K562 (cell line): ENCODE results near the gene KHSRP. TPM values are rescaled to one million over a fixed set of nuclear protein-coding genes. Genes with fewer than 3 reads are reported as not detected.

ENCODE experiments used
- BACH1 ChIP-seq: fragments of 200-800 bp; sonication (Bioruptor generic); IDR thresholded peaks from 2 replicates; pipeline ENCODE4 v1.6.1; 2016; ENCODE audit warnings: missing genetic modification characterization, missing compliant biosample characterization
- BDP1 ChIP-seq: IDR thresholded peaks from 3 replicates; pipeline ENCODE4 v1.6.1; 2011; ENCODE audit not compliant: insufficient read length, insufficient read depth
- CBX2 ChIP-seq: fragments of 200-600 bp; sonication (generic); IDR thresholded peaks from one replicate; pipeline ENCODE4 v1.6.1; 2012; ENCODE audit warnings: mild to moderate bottlenecking, low read length, inconsistent platforms; ENCODE audit not compliant: insufficient read depth, poor library complexity, severe bottlenecking
- CC2D1A ChIP-seq: fragments of 450-650 bp; IDR thresholded peaks from 2 replicates; pipeline ENCODE4 v1.6.1; 2017; ENCODE audit warnings: mild to moderate bottlenecking
- CREBBP ChIP-seq: IDR thresholded peaks from one replicate; pipeline ENCODE4 v1.6.1; 2012; ENCODE audit warnings: low read depth, mild to moderate bottlenecking, control low read depth, inconsistent platforms, low read length
- DMBX1 ChIP-seq: fragments of 250-450 bp; sonication (Bioruptor Pico); IDR thresholded peaks from 2 replicates; pipeline ENCODE4 v1.8.0; 2022; ENCODE audit warnings: inconsistent platforms, mild to moderate bottlenecking, moderate library complexity, borderline replicate concordance
- ESRRB ChIP-seq: fragments of 250-450 bp; sonication (Bioruptor Pico); IDR thresholded peaks from 2 replicates; pipeline ENCODE4 v1.5.0; 2020; ENCODE audit warnings: mild to moderate bottlenecking, moderate library complexity, borderline replicate concordance
- NBN ChIP-seq: fragments of 450-650 bp; IDR thresholded peaks from 2 replicates; pipeline ENCODE4 v1.6.1; 2016; ENCODE audit warnings: low read depth, mild to moderate bottlenecking
- NONO ChIP-seq, 2 experiments: fragments of 200-400 bp in 1 of 2; fragments of 450-650 bp in 1 of 2; formaldehyde crosslinking in 1 of 2; IDR thresholded peaks; 2 replicates each; pipeline ENCODE4 v1.6.1; 2017; ENCODE audit warnings: low read depth in 2 of 2, mild to moderate bottlenecking in 2 of 2, moderate library complexity in 2 of 2, low read length in 1 of 2
- NUFIP1 ChIP-seq: fragments of 450-650 bp; IDR thresholded peaks from 2 replicates; pipeline ENCODE4 v1.6.1; 2018; ENCODE audit not compliant: partially characterized antibody
- PHB ChIP-seq: fragments of 250-450 bp; sonication (Bioruptor Pico); IDR thresholded peaks from 2 replicates; pipeline ENCODE4 v1.5.0; 2021
- PHF20 ChIP-seq: fragments of 450-650 bp; IDR thresholded peaks from 2 replicates; pipeline ENCODE4 v1.6.1; 2018; ENCODE audit not compliant: partially characterized antibody
- ZNF174 ChIP-seq: fragments of 250-450 bp; sonication (Bioruptor Pico); IDR thresholded peaks from 2 replicates; pipeline ENCODE4 v1.4.0; 2020; ENCODE audit warnings: mild to moderate bottlenecking
- ZNF586 ChIP-seq: fragments of 450-650 bp; formaldehyde crosslinking; conservative IDR thresholded peaks from 2 replicates; pipeline ENCODE4 v1.4.0; 2020; ENCODE audit warnings: mild to moderate bottlenecking, moderate library complexity
- polyA plus RNA-seq, 8 experiments: library from polyadenylated mRNA; depleted of rRNA in 4 of 8; stranded (reverse) in 5 of 8; unstranded in 3 of 8; fragments of >200 nt; fragmentation: Nextera tagmentation in 2 of 8; fragmentation: Illumina TruSeq in 1 of 8; extraction: Ambion mirVana in 2 of 8; extraction: Trizol in 1 of 8; gene quantifications; 2 replicates each; pipeline versions ENCODE4 v1.2.1 to v1.2.3, GENCODE V29; 2011 to 2014; ENCODE audit warnings: inconsistent platforms in 1 of 8, missing spikeins in 1 of 8
- total RNA-seq, 7 experiments: library from RNA; depleted of rRNA in 6 of 7; stranded (reverse); fragments of >200 nt in 6 of 7; fragmentation: Illumina TruSeq in 2 of 7; extraction: Trizol in 2 of 7; gene quantifications; 2 replicates each; pipeline versions ENCODE4 v1.2.1 to v1.2.3, GENCODE V29; 2011 to 2021; ENCODE audit warnings: low replicate concordance in 1 of 7
- TF ChIP-seq, protein P1 (sequence below): fragments of 450-650 bp; IDR thresholded peaks from 2 replicates; pipeline ENCODE4 v1.6.1; 2016; ENCODE audit warnings: mild to moderate bottlenecking, moderate library complexity
- TF ChIP-seq, protein P2 (sequence below): sonication (generic); formaldehyde crosslinking; IDR thresholded peaks from 2 replicates; pipeline ENCODE4 v1.8.0; 2022; ENCODE audit warnings: mild to moderate bottlenecking, missing genetic modification reagents, borderline replicate concordance

KHSRP gene
- total and polyA plus RNA-seq, 9 of the 15 experiments (the other 6 are each of a cell fraction or from before 2014, with no cell fraction given): 4.2 to 564 (median 139) TPM

DNA sequence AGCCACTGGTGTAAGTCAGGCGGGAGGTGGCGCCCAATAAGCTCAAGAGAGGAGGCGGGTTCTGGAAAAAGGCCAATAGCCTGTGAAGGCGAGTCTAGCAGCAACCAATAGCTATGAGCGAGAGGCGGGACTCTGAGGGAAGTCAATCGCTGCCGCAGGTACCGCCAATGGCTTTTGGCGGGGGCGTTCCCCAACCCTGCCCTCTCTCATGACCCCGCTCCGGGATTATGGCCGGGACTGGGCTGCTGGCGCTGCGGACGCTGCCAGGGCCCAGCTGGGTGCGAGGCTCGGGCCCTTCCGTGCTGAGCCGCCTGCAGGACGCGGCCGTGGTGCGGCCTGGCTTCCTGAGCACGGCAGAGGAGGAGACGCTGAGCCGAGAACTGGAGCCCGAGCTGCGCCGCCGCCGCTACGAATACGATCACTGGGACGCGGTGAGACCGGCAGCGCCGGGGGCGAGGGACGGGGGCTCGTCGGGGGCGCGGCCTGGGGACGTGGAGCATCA, 52.0 kb downstream of the KHSRP start, which contains the start of gene ALKBH7 (continued):
- TF ChIP-seq, protein P1, sequence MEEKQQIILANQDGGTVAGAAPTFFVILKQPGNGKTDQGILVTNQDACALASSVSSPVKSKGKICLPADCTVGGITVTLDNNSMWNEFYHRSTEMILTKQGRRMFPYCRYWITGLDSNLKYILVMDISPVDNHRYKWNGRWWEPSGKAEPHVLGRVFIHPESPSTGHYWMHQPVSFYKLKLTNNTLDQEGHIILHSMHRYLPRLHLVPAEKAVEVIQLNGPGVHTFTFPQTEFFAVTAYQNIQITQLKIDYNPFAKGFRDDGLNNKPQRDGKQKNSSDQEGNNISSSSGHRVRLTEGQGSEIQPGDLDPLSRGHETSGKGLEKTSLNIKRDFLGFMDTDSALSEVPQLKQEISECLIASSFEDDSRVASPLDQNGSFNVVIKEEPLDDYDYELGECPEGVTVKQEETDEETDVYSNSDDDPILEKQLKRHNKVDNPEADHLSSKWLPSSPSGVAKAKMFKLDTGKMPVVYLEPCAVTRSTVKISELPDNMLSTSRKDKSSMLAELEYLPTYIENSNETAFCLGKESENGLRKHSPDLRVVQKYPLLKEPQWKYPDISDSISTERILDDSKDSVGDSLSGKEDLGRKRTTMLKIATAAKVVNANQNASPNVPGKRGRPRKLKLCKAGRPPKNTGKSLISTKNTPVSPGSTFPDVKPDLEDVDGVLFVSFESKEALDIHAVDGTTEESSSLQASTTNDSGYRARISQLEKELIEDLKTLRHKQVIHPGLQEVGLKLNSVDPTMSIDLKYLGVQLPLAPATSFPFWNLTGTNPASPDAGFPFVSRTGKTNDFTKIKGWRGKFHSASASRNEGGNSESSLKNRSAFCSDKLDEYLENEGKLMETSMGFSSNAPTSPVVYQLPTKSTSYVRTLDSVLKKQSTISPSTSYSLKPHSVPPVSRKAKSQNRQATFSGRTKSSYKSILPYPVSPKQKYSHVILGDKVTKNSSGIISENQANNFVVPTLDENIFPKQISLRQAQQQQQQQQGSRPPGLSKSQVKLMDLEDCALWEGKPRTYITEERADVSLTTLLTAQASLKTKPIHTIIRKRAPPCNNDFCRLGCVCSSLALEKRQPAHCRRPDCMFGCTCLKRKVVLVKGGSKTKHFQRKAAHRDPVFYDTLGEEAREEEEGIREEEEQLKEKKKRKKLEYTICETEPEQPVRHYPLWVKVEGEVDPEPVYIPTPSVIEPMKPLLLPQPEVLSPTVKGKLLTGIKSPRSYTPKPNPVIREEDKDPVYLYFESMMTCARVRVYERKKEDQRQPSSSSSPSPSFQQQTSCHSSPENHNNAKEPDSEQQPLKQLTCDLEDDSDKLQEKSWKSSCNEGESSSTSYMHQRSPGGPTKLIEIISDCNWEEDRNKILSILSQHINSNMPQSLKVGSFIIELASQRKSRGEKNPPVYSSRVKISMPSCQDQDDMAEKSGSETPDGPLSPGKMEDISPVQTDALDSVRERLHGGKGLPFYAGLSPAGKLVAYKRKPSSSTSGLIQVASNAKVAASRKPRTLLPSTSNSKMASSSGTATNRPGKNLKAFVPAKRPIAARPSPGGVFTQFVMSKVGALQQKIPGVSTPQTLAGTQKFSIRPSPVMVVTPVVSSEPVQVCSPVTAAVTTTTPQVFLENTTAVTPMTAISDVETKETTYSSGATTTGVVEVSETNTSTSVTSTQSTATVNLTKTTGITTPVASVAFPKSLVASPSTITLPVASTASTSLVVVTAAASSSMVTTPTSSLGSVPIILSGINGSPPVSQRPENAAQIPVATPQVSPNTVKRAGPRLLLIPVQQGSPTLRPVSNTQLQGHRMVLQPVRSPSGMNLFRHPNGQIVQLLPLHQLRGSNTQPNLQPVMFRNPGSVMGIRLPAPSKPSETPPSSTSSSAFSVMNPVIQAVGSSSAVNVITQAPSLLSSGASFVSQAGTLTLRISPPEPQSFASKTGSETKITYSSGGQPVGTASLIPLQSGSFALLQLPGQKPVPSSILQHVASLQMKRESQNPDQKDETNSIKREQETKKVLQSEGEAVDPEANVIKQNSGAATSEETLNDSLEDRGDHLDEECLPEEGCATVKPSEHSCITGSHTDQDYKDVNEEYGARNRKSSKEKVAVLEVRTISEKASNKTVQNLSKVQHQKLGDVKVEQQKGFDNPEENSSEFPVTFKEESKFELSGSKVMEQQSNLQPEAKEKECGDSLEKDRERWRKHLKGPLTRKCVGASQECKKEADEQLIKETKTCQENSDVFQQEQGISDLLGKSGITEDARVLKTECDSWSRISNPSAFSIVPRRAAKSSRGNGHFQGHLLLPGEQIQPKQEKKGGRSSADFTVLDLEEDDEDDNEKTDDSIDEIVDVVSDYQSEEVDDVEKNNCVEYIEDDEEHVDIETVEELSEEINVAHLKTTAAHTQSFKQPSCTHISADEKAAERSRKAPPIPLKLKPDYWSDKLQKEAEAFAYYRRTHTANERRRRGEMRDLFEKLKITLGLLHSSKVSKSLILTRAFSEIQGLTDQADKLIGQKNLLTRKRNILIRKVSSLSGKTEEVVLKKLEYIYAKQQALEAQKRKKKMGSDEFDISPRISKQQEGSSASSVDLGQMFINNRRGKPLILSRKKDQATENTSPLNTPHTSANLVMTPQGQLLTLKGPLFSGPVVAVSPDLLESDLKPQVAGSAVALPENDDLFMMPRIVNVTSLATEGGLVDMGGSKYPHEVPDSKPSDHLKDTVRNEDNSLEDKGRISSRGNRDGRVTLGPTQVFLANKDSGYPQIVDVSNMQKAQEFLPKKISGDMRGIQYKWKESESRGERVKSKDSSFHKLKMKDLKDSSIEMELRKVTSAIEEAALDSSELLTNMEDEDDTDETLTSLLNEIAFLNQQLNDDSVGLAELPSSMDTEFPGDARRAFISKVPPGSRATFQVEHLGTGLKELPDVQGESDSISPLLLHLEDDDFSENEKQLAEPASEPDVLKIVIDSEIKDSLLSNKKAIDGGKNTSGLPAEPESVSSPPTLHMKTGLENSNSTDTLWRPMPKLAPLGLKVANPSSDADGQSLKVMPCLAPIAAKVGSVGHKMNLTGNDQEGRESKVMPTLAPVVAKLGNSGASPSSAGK: no peak
- TF ChIP-seq PHF20 (peak; percentile 59), NBN (peak; percentile 25; the same call in 1 of the 2 replicates), PHB (CRISPR knock-in tag) (0 out of 2 replicates have a peak, but pooled peaks have one; percentile 28), NONO (IDR thresholded peaks at IDR 0.05; ENCODE audit: low read depth in 2 of 2, low read length in 1 of 2) (peak in 1 of 2 experiments; percentile 60; a peak in 1 of 4 replicates), CREBBP (no peak), BACH1 (tag) (no peak), BDP1 (no peak), NUFIP1 (no peak), ZNF586 (CRISPR knock-in tag) (no peak), ZNF174 (no peak), DMBX1 (CRISPR knock-in tag) (no peak), CBX2 (no peak), CC2D1A (no peak), ESRRB (no peak)
- TF ChIP-seq, protein P2, sequence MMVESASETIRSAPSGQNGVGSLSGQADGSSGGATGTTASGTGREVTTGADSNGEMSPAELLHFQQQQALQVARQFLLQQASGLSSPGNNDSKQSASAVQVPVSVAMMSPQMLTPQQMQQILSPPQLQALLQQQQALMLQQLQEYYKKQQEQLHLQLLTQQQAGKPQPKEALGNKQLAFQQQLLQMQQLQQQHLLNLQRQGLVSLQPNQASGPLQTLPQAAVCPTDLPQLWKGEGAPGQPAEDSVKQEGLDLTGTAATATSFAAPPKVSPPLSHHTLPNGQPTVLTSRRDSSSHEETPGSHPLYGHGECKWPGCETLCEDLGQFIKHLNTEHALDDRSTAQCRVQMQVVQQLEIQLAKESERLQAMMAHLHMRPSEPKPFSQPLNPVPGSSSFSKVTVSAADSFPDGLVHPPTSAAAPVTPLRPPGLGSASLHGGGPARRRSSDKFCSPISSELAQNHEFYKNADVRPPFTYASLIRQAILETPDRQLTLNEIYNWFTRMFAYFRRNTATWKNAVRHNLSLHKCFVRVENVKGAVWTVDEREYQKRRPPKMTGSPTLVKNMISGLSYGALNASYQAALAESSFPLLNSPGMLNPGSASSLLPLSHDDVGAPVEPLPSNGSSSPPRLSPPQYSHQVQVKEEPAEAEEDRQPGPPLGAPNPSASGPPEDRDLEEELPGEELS (CRISPR knock-in tag): peak; percentile 77; the same call in 1 of the 2 replicates
